ENCODE measurements around the gene PCK1. TPM values are rescaled to one million over a fixed set of nuclear protein-coding genes. Genes with fewer than 3 reads are reported as not detected.

PCK1 gene
- total RNA-seq, 1 experiment from 2014 or later = 0.17 TPM

DNA sequence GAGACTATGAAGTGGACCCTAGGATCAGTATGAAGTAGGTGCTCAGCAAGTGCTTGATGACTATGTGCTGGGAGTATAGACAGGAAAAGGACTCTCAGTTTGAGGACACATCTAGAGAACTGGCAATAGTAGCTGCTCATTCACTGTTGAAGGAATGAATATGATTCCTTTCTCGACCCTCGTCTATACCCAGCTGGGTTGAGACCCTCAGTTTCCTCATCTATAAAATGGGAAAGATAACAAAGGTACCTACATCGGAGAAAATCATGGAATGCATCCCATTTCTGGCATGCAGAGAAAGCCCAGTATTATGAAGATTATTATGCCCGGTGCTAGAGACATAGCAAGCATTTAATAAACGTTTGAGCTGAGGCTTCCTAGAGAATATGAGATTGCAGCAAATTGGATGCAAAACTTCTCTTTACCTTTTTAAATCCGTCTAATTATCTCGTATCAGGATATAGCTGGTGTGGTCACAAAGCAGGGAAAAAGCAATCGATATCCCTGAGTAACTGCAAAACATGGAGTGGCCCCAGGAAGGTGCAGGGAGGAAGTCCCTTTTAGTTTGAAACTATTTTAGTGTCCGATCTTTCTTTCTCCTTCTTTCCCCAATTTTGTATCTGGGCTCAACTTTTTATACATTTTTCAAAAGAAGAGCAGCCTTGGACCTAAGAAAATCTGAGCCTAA is 2.8 kb upstream of the PCK1 start (continued):
- TF ChIP-seq ARID4B (CRISPR knock-in tag; IDR thresholded peaks at IDR 0.05; ENCODE audit: borderline replicate concordance) (no peak), ESRRA (CRISPR knock-in tag; IDR thresholded peaks at IDR 0.05; ENCODE audit: borderline replicate concordance) (no peak)
- TF ChIP-seq, protein P1, sequence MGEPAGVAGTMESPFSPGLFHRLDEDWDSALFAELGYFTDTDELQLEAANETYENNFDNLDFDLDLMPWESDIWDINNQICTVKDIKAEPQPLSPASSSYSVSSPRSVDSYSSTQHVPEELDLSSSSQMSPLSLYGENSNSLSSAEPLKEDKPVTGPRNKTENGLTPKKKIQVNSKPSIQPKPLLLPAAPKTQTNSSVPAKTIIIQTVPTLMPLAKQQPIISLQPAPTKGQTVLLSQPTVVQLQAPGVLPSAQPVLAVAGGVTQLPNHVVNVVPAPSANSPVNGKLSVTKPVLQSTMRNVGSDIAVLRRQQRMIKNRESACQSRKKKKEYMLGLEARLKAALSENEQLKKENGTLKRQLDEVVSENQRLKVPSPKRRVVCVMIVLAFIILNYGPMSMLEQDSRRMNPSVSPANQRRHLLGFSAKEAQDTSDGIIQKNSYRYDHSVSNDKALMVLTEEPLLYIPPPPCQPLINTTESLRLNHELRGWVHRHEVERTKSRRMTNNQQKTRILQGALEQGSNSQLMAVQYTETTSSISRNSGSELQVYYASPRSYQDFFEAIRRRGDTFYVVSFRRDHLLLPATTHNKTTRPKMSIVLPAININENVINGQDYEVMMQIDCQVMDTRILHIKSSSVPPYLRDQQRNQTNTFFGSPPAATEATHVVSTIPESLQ (CRISPR knock-in tag; IDR thresholded peaks at IDR 0.05) = no peak

- H3K4me3 Mint-ChIP-seq = no peak overlapping the region
- no peak for DNase-seq (ENCODE audit: low spot score)
- no peak for TF ChIP-seq HMGA2 (CRISPR knock-in tag; IDR thresholded peaks at IDR 0.05)
- TF ChIP-seq MYBL2 (CRISPR knock-in tag; IDR thresholded peaks at IDR 0.05) = no peak
- no peak for TF ChIP-seq CDX4 (CRISPR knock-in tag; IDR thresholded peaks at IDR 0.05; ENCODE audit: borderline replicate concordance)
- no peak for TF ChIP-seq ELF4 (CRISPR knock-in tag; IDR thresholded peaks at IDR 0.05; ENCODE audit: low read depth)
- ChIA-PET CTCF (interaction anchor here (1.2 to 1.5 kb wide), 2 partner anchors 10 to 15 kb away, joined by 3 to 4 read pairs; no protein-coding TSS in a partner anchor), POLR2A (no interaction called here)
- no peaks in the 10 kb centered on the region for H3K9me3 Mint-ChIP-seq
- peaks cover 6% of the 10 kb centered on the region for H3K4me1 Mint-ChIP-seq
- no peaks in the 10 kb centered on the region for H3K36me3 Mint-ChIP-seq
- H3K27ac Mint-ChIP-seq = no peak overlapping the region
- no peak for ATAC-seq
- H3K27me3 Mint-ChIP-seq (ENCODE audit: low read depth) = no peaks in the 10 kb centered on the region
Measured at GRCh38 chr20:57558614-57559288, 2.2 kb upstream of the PCK1 start.

- no peak for TF ChIP-seq ZNF232 (CRISPR knock-in tag; IDR thresholded peaks at IDR 0.05)
- TF ChIP-seq, protein P2, sequence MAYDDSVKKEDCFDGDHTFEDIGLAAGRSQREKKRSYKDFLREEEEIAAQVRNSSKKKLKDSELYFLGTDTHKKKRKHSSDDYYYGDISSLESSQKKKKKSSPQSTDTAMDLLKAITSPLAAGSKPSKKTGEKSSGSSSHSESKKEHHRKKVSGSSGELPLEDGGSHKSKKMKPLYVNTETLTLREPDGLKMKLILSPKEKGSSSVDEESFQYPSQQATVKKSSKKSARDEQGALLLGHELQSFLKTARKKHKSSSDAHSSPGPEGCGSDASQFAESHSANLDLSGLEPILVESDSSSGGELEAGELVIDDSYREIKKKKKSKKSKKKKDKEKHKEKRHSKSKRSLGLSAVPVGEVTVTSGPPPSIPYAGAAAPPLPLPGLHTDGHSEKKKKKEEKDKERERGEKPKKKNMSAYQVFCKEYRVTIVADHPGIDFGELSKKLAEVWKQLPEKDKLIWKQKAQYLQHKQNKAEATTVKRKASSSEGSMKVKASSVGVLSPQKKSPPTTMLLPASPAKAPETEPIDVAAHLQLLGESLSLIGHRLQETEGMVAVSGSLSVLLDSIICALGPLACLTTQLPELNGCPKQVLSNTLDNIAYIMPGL (CRISPR knock-in tag; IDR thresholded peaks at IDR 0.05) = no peak
- TF ChIP-seq TP53 (CRISPR knock-in tag; IDR thresholded peaks at IDR 0.05) = no peak
- no peak for TF ChIP-seq PREB (CRISPR knock-in tag; IDR thresholded peaks at IDR 0.05; ENCODE audit: borderline replicate concordance)
- no peak for TF ChIP-seq ZNF425 (CRISPR knock-in tag; conservative IDR thresholded peaks at IDR 0.05)
- TF ChIP-seq TEAD4 (CRISPR knock-in tag; IDR thresholded peaks at IDR 0.05) = no peak
- TF ChIP-seq HMGA2 (CRISPR knock-in tag; IDR thresholded peaks at IDR 0.05) = no peak
- TF ChIP-seq ZNF317 (CRISPR knock-in tag; IDR thresholded peaks at IDR 0.05; ENCODE audit: borderline replicate concordance, low read depth) = no peak
- no peak for TF ChIP-seq SP1 (CRISPR knock-in tag; conservative IDR thresholded peaks at IDR 0.05)
- no peak for TF ChIP-seq NFATC4 (CRISPR knock-in tag; IDR thresholded peaks at IDR 0.05)
- TF ChIP-seq, protein P3, sequence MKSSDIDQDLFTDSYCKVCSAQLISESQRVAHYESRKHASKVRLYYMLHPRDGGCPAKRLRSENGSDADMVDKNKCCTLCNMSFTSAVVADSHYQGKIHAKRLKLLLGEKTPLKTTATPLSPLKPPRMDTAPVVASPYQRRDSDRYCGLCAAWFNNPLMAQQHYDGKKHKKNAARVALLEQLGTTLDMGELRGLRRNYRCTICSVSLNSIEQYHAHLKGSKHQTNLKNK (CRISPR knock-in tag; IDR thresholded peaks at IDR 0.05) = no peak
- no peak for TF ChIP-seq ZNF396 (CRISPR knock-in tag; IDR thresholded peaks at IDR 0.05; ENCODE audit: borderline replicate concordance)
- TF ChIP-seq TEAD1 (CRISPR knock-in tag; IDR thresholded peaks at IDR 0.05) = no peak
- Mint-ChIP-seq H3K9me3 (no peaks in the 10 kb centered on the region), H3K4me3 (no peak overlapping the region), H3K27ac (no peak overlapping the region), H3K36me3 (no peaks in the 10 kb centered on the region), H3K4me1 (peaks cover under 1% of the 10 kb centered on the region), H3K27me3 (ENCODE audit: low read depth) (no peaks in the 10 kb centered on the region)
- ChIA-PET CTCF (interaction anchor here (1.5 kb wide), 1 partner anchor 11 kb away, joined by 3 read pairs; no protein-coding TSS in a partner anchor), POLR2A (no interaction called here)
- ATAC-seq (no peak), DNase-seq (ENCODE audit: low spot score) (no peak)
Measured at GRCh38 chr20:57559289-57559634, 1.6 kb upstream of the PCK1 start.

Data from WTC11 (cell line).